OCI-LY7 (cell line): ENCODE results near the gene STAT4. TPM values are rescaled to one million over a fixed set of nuclear protein-coding genes. Genes with fewer than 3 reads are reported as not detected.

Experiments used
- BruUV-seq: library from RNA; stranded (reverse); fragments of 400-500 nt; replicated peaks from 2 replicates; lab custom pipeline; 2021; lab: Mats Ljungman, UMichigan
- CTCF ChIA-PET: fragments of 300-600 bp; sonication (Branson Sonifier 250); formaldehyde crosslinking; loops from one replicate; lab custom pipeline; 2022; ENCODE audit warnings: antibody characterized with exemption; ENCODE audit not compliant: unreplicated experiment; lab: Charles Lee
- POLR2A ChIA-PET: fragments of 300-600 bp; sonication (Branson Sonifier 250); formaldehyde crosslinking; loops from one replicate; lab custom pipeline; 2022; ENCODE audit warnings: antibody characterized with exemption; lab: Charles Lee
- DNase-seq: peaks from one replicate; pipeline ENCODE4 v3.0.0-alpha.2; 2015; ENCODE audit warnings: low spot score
- H2AFZ ChIP-seq: fragments of 200-600 bp; sonication (generic), shearing (Covaris generic); 2 replicates; pipeline ENCODE4 v1.6.1; 2014; ENCODE audit warnings: mild to moderate bottlenecking, antibody characterized with exemption, low read length, moderate library complexity
- H3K27ac ChIP-seq: fragments of 200-600 bp; sonication (generic); 2 replicates; pipeline ENCODE4 v1.5.1; 2014; ENCODE audit warnings: mixed run types, low read depth, mild to moderate bottlenecking, moderate library complexity, low read length, inconsistent platforms; ENCODE audit not compliant: poor library complexity, severe bottlenecking
- H3K36me3 ChIP-seq: fragments of 200-600 bp; sonication (generic); 2 replicates; pipeline ENCODE4 v1.6.1; 2014; ENCODE audit warnings: mild to moderate bottlenecking, antibody characterized with exemption, low read length, moderate library complexity, mixed read lengths; ENCODE audit not compliant: insufficient read depth
- H3K4me1 ChIP-seq: fragments of 200-600 bp; sonication (generic); 2 replicates; pipeline ENCODE4 v1.5.1; 2014; ENCODE audit warnings: mild to moderate bottlenecking, low read length; ENCODE audit not compliant: insufficient read depth, poor library complexity, severe bottlenecking
- H3K4me2 ChIP-seq: fragments of 200-600 bp; sonication (generic); 2 replicates; pipeline ENCODE4 v1.6.1; 2014; ENCODE audit warnings: mild to moderate bottlenecking, low read length
- H3K4me3 ChIP-seq: fragments of 200-600 bp; sonication (generic); 2 replicates; pipeline ENCODE4 v1.5.1; 2014; ENCODE audit warnings: mild to moderate bottlenecking, low read depth, low read length; ENCODE audit not compliant: poor library complexity, severe bottlenecking
- H3K79me2 ChIP-seq: fragments of 200-600 bp; sonication (generic); 2 replicates; pipeline ENCODE4 v1.6.1; 2016; ENCODE audit warnings: low read depth, mild to moderate bottlenecking, low read length, moderate library complexity, mixed read lengths; ENCODE audit not compliant: insufficient read depth
- H3K9me2 ChIP-seq: fragments of 200-600 bp; sonication (generic); 2 replicates; pipeline ENCODE4 v1.6.1; 2016; ENCODE audit warnings: mild to moderate bottlenecking, low read length, mixed read lengths; ENCODE audit not compliant: insufficient read depth
- H3K9me3 ChIP-seq: fragments of 200-600 bp; sonication (generic); 2 replicates; pipeline ENCODE4 v1.6.1; 2014; ENCODE audit warnings: mild to moderate bottlenecking, mixed run types, low read length, mixed read lengths
- H4K20me1 ChIP-seq: fragments of 200-600 bp; sonication (generic); 2 replicates; pipeline ENCODE4 v1.6.1; 2014; ENCODE audit warnings: mild to moderate bottlenecking, antibody characterized with exemption, low read length, moderate library complexity, mixed read lengths; ENCODE audit not compliant: insufficient read depth
- EZH2phosphoT487 ChIP-seq: fragments of 200-600 bp; sonication (generic); IDR thresholded peaks from 2 replicates; pipeline ENCODE4 v1.6.1; 2018; ENCODE audit warnings: low read depth, borderline replicate concordance, mild to moderate bottlenecking, mixed run types, antibody characterized with exemption, low read length, moderate library complexity, mixed read lengths
- intact Hi-C: fragments of 100-400 bp; cut with micrococcal nuclease; formaldehyde crosslinking; loops from one replicate; pipeline ENCODE4 v1.10.0; 2022; ENCODE audit not compliant: unreplicated experiment
- total RNA-seq, 2 experiments: library from RNA; depleted of rRNA in 1 of 2; stranded (reverse); fragments of >200 nt in 1 of 2; shearing (Covaris generic) in 1 of 2; gene quantifications; 2 replicates each; pipeline ENCODE4 v1.2.3, GENCODE V29; 2014 to 2022
- TF ChIP-seq, protein P1 (sequence below): fragments of 200-600 bp; sonication (generic); conservative IDR thresholded peaks from 2 replicates; pipeline ENCODE4 v1.5.1; 2014; ENCODE audit warnings: mild to moderate bottlenecking, antibody characterized with exemption, low read length, moderate library complexity, mixed read lengths

STAT4 gene
- total RNA-seq, 2 experiments from 2014 or later, result not detected

DNA sequence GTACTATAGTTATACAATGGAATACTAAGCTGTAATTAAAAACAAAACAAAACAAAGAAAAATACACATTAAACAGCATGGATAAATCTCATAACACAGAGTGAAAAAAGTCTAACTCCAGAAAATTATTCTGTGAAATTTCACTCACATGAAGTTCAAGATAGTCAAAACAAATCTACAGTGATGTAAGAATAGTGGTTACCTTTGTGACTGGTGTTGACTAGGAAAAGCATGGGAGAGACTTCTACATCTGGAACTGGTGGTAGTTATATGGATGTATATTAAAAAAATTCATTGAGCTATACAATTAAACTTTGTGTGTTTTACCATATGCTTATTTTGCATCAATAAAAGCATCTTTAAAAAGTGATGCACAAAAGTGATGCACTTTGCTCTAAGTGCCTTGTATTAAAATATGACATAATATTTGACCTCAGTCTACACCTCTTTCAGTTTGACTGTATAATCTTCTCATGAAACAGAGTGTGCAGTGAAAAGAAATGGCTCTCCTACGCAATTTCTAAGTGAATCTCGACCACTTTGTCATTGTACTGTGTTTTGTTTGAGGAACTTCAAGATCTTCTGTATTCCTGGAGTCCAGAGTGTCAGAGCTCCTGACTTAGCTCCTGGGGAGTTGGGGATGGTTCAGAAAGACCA is 28.0 kb downstream of the STAT4 start:
- H4K20me1 ChIP-seq, result no peaks in the 10 kb centered on the region
- no peaks in the 10 kb centered on the region for H3K9me2 ChIP-seq
- ChIA-PET CTCF (no interaction called here), POLR2A (interaction anchor here (0.7 kb wide), 1 partner anchor 71 kb away, joined by 3 read pairs; no protein-coding TSS in a partner anchor)
- H3K9me3 ChIP-seq, result no peaks in the 10 kb centered on the region
- H3K4me3 ChIP-seq, result no peak overlapping the region
- no peak for TF ChIP-seq EZH2phosphoT487
- TF ChIP-seq, protein P1, sequence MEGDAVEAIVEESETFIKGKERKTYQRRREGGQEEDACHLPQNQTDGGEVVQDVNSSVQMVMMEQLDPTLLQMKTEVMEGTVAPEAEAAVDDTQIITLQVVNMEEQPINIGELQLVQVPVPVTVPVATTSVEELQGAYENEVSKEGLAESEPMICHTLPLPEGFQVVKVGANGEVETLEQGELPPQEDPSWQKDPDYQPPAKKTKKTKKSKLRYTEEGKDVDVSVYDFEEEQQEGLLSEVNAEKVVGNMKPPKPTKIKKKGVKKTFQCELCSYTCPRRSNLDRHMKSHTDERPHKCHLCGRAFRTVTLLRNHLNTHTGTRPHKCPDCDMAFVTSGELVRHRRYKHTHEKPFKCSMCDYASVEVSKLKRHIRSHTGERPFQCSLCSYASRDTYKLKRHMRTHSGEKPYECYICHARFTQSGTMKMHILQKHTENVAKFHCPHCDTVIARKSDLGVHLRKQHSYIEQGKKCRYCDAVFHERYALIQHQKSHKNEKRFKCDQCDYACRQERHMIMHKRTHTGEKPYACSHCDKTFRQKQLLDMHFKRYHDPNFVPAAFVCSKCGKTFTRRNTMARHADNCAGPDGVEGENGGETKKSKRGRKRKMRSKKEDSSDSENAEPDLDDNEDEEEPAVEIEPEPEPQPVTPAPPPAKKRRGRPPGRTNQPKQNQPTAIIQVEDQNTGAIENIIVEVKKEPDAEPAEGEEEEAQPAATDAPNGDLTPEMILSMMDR, result no peak
- no peak overlapping the region for H3K4me2 ChIP-seq
- no peaks in the 10 kb centered on the region for H3K36me3 ChIP-seq
- no peaks in the 10 kb centered on the region for H3K4me1 ChIP-seq
- H2AFZ ChIP-seq, result no peak overlapping the region
- no peaks in the 10 kb centered on the region for H3K79me2 ChIP-seq
- DNase-seq, result no peak
- H3K27ac ChIP-seq, result no peak overlapping the region
- intact Hi-C loops, result no loop called here
- no TSS peak for BruUV-seq

DNA sequence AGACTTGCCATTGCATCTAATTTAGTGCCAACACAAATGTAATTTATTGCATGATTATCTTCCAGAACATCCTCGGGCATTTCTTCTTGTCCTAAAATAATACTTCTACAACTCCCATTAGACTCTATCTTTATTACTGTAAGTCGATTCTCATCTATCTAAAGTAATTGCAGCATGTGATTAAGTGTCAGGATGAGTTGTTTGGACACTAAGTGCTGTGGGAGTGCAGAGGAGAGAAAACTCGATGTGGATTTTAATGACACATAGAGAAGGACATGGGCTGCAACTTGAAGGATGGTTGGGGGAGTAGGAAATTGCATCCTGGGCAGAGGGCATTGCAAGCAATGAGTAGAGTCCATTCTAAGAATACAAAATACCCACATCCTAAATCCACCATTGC is 33.5 kb downstream of the STAT4 start:
- no peaks in the 10 kb centered on the region for H3K4me1 ChIP-seq
- intact Hi-C loops, result no loop called here
- no peaks in the 10 kb centered on the region for H3K36me3 ChIP-seq
- H3K4me3 ChIP-seq, result no peak overlapping the region
- H3K9me3 ChIP-seq, result no peaks in the 10 kb centered on the region
- H2AFZ ChIP-seq, result no peak overlapping the region
- H3K27ac ChIP-seq, result no peak overlapping the region
- no TSS peak for BruUV-seq
- no peaks in the 10 kb centered on the region for H3K9me2 ChIP-seq
- TF ChIP-seq, protein P1, result no peak
- no peak for TF ChIP-seq EZH2phosphoT487
- no peaks in the 10 kb centered on the region for H3K79me2 ChIP-seq
- no peaks in the 10 kb centered on the region for H4K20me1 ChIP-seq
- CTCF ChIA-PET, result no interaction called here
- DNase-seq, result no peak
- no peak overlapping the region for H3K4me2 ChIP-seq
- POLR2A ChIA-PET, result no interaction called here

DNA sequence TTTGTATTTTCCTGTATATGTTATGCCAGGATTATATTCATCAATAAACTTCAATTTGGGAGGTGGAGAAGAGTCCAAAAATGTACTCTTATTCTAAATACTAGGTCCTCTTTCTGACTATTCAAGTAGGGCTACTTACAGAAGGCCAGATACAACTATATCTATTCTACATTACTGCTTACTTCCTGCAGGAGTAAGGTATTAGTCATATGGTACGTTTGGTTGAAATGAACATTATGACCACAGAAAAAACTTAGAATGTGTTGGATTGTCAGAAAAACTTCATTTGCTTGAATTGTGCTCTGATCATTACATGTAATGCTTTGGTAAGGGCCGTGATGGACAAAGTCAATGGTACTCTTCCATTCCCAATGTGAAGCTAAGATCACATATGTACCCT is 35.0 kb downstream of the STAT4 start:
- Histone ChIP-seq H3K4me2 (no peak overlapping the region), H3K9me3 (no peaks in the 10 kb centered on the region), H3K79me2 (no peaks in the 10 kb centered on the region), H3K9me2 (no peaks in the 10 kb centered on the region), H3K4me1 (no peaks in the 10 kb centered on the region), H3K36me3 (no peaks in the 10 kb centered on the region), H2AFZ (no peak overlapping the region), H3K27ac (no peak overlapping the region), H3K4me3 (no peak overlapping the region), H4K20me1 (no peaks in the 10 kb centered on the region)
- BruUV-seq, result no TSS peak
- ChIA-PET CTCF (no interaction called here), POLR2A (interaction anchor here (1.6 kb wide), 1 partner anchor 10 kb away, joined by 3 read pairs; no protein-coding TSS in a partner anchor)
- TF ChIP-seq, protein P1, result no peak
- no peak for TF ChIP-seq EZH2phosphoT487
- DNase-seq, result no peak
- intact Hi-C loops, result no loop called here
